DMS 273 (cell line): Measurements from ENCODE around the gene FSD1.
"Not testable (repeated sequence)": the region's sequence is repeated elsewhere in the genome, so short reads cannot be mapped to it uniquely, and the experiment has no call there.

ENCODE experiments used
- DNase-seq: peaks from one replicate; lab custom pipeline; 2025; ENCODE audit not compliant: unreplicated experiment; lab: John Stamatoyannopoulos, UW

Gene FSD1

GRCh38 chr19:4313847-4314490, 9.6 kb downstream of the FSD1 start:
- no peak for DNase-seq

GRCh38 chr19:4316956-4317355, 12.6 kb downstream of the FSD1 start:
- DNase-seq: no peak

DNA sequence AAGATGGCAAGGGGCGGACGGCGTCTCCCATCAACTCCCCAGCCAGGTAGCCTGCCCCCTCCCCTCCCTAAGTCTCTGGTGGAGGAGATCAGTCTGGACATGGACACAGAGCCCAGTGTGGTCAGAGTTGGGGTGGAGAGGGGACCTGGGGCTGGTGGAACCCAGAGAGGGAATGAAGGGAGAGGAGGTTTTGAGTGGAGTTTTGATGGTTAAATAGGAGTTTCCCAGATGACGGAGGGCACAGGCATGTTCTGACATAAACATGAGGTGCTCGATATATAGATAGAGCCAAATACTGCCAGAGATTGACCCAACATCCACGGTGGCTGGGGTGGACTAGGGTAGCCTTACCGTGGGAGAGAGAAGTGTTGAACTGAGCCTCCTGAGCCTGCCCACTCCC, 14.1 kb downstream of the FSD1 start:
- no peak for DNase-seq

GRCh38 chr19:4319067-4319718, 14.8 kb downstream of the FSD1 start:
- DNase-seq: no peak

DNA sequence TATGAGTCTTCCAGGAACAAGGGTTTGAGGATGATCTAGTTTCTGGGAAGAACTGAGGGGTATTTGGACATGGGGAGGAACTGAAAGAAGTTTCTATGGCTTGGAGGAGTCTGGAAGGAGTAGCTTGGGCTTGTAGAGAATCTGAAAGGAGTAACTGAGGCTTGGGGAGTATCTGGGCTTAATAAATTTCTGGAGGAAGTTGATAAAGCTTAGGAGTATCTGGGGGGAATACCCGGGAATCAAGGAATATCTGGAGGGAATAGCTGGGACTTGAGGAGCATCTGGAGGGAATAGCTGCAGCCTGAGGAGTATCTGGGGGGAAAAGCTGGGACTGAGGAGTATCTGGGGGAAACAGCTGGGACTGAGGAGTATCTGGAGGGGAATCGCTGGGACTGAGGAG, 16.0 kb downstream of the FSD1 start:
- no peak for DNase-seq

DNA sequence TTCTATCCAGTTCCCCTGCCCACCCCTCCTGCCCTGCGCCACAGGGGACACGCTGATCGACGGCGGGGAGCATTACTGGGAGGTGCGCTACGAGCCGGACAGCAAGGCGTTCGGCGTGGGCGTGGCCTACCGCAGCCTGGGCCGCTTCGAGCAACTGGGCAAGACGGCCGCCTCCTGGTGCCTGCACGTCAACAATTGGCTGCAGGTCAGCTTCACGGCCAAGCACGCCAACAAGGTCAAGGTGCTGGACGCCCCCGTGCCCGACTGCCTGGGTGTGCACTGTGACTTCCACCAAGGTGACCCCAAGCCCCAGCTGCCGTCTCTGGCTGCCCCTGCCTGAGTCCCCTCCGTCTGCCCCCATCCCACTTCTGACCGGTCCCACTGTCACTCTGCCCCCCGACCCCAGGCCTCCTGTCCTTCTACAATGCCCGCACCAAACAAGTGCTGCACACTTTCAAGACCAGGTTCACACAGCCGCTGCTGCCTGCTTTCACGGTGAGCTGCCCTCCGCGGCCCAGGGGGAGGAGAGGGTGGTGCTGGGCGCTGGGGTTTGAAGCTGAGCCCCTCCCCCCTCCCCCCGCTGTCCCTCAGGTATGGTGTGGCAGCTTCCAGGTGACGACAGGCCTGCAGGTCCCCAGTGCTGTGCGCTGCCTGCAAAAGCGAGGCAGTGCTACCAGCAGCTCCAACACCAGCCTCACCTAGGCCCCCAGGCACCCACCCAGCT, 18.7 kb downstream of the FSD1 start:
- DNase-seq: no peak

GRCh38 chr19:4323692-4324091, 19.3 kb downstream of the FSD1 start:
- DNase-seq: no peak

- no peak for DNase-seq
Observed at GRCh38 chr19:4324228-4324627, 19.8 kb downstream of the FSD1 start.

GRCh38 chr19:4326215-4326836, 21.9 kb downstream of the FSD1 start:
- DNase-seq: no peak

DNA sequence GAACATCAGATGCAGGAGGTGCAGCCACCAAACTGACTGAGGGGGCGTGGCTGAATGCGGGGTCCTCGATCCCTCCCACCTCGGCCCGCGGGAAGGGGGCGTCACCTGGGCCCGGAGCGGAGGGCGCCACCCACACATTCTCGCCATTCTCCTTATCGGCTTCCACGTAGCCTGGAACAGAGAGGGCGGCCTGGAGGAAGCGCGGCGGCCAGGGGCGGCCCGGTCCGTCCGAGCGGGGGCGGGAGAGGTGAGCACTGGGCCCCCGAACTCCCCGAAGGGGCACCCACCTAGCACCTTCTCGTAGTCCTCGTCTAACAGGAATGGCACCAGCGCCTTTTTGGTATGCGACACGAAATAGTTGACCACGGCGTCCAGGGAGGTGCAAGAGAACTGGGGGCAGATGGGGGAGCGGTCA, 22.4 kb downstream of the FSD1 start:
- no peak for DNase-seq

GRCh38 chr19:4327252-4327876, 23.0 kb downstream of the FSD1 start:
- peak; percentile 50 for DNase-seq

DNA sequence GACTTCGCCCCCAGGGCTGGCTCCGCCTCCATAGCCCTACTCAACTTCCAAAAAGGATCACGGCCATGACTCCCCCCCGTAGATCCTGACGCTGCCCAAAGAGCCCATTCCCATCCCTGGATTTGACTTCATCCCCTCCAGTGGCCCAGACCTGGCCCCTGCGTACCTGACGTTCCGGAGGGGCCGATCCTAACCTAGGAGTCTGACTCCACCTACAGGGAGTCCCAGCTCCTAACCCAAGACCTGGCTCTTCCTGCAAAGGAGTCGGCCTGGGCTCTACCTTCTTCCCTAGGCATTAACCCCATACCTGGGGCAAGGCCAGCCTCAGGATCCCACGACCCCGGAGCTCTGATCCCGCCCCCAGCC, 23.5 kb downstream of the FSD1 start:
- DNase-seq: no peak

- no peak for DNase-seq
Observed at GRCh38 chr19:4328243-4328990, 24.0 kb downstream of the FSD1 start.

GRCh38 chr19:4328991-4329681, 24.7 kb downstream of the FSD1 start:
- not testable (repeated sequence) for DNase-seq

DNA sequence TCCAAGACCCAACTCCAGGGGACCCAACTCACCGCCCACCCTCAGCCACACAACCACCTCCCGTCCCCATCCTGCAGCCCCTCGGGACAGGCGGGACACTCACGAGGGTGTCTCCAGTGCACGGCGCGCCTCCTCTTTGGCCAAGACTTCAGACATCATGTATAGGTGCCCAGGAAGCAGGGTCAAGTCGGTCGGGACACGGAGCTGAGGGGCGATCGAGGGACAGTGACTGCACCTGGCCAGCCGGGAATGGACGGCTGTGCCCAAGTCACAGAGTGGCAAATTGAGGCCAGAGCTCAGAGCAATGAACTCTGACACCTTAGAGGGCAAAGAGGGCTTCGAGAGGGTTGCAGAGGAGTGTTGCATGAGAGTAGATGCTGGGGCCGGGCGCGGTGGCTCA, 25.5 kb downstream of the FSD1 start:
- no peak for DNase-seq

GRCh38 chr19:4334929-4335570, 30.7 kb downstream of the FSD1 start:
- no peak for DNase-seq

- no peak for DNase-seq
Observed at GRCh38 chr19:4337906-4338440, 33.6 kb downstream of the FSD1 start.

- DNase-seq: no peak
Observed at GRCh38 chr19:4338441-4339355, 34.3 kb downstream of the FSD1 start, which contains the start of gene STAP2. TSS of gene STAP2 (minus strand) at chr19:4338827. CDS start at chr19:4338753, 74 bp downstream.
